Measurements from ENCODE around the gene C17orf50.

Gene C17orf50

DNA sequence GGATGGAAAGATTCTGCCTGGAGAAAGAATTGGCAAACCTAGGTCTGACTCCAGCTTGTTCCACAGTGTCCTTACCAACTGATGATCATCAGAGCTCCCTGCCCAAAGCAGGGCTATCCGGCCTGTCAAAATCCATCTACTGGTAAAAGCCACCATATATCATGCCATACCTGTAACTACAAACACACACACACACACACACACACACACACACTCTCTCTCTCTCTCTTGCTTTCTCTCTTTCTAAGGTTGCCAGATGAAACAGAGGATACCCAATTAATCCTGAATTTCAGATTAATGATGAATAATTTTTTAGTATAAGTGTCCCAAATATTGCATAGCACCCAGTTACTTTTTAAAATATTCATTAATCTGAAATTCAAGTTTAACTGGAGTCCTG, 36.3 kb downstream of the C17orf50 start:
- DNase-seq (ENCODE audit: low read depth), result no peak
- in situ Hi-C loops (cut with HindIII; ENCODE audit: low sequenced_read_pairs), result no loop called here
- no peak overlapping the region for H3K4me3 ChIP-seq (ENCODE audit: low read depth, low read length)
- TF ChIP-seq, protein P1, sequence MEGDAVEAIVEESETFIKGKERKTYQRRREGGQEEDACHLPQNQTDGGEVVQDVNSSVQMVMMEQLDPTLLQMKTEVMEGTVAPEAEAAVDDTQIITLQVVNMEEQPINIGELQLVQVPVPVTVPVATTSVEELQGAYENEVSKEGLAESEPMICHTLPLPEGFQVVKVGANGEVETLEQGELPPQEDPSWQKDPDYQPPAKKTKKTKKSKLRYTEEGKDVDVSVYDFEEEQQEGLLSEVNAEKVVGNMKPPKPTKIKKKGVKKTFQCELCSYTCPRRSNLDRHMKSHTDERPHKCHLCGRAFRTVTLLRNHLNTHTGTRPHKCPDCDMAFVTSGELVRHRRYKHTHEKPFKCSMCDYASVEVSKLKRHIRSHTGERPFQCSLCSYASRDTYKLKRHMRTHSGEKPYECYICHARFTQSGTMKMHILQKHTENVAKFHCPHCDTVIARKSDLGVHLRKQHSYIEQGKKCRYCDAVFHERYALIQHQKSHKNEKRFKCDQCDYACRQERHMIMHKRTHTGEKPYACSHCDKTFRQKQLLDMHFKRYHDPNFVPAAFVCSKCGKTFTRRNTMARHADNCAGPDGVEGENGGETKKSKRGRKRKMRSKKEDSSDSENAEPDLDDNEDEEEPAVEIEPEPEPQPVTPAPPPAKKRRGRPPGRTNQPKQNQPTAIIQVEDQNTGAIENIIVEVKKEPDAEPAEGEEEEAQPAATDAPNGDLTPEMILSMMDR (IDR thresholded peaks at IDR 0.05; ENCODE audit: low read depth, low read length, missing control alignments), result no peak

DNA sequence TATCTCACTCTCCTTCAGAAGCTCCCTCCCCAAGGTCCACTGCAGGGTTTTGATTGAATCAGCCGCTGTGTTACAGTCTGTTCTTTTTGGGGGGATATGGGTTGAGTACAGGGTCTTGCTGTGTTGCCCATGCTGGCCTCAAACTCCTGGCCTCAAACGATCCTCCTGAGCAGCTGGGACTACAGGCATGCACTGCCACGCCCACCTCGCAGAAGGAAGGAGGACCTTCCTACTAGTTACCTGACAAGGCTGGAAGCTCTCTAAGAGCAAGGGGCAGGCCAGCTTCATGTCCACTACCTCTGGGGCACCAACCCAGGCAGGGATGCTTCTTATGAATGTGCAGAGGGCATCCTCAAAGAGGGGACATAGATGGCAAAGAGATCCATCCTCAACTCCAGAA, 36.7 kb downstream of the C17orf50 start:
- TF ChIP-seq, protein P1 (IDR thresholded peaks at IDR 0.05; ENCODE audit: low read depth, low read length, missing control alignments), result no peak
- DNase-seq (ENCODE audit: low read depth), result no peak
- in situ Hi-C loops (cut with HindIII; ENCODE audit: low sequenced_read_pairs), result no loop called here
- H3K4me3 ChIP-seq (ENCODE audit: low read depth, low read length), result no peak overlapping the region

DNA sequence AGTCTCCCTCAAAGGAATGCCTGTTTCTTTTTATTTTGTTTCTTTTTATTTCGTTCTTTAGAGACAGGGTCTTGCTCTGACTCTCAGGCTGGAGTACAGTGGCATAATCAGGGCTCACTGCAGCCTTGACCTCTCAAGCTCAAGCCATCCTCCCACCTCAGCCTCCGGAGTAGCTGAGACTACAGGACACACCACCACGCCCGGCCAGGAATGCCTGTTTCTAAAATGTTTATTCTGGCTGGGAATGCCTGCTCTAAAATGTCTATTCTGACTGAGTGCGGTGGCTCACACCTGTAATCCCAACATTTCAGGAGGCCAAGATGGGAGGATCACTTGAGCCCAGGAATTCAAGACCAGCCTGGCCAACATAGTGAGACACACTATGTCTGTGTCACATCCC, 37.2 kb downstream of the C17orf50 start:
- no peak overlapping the region for H3K4me3 ChIP-seq (ENCODE audit: low read depth, low read length)
- no peak for DNase-seq (ENCODE audit: low read depth)
- TF ChIP-seq, protein P1 (IDR thresholded peaks at IDR 0.05; ENCODE audit: low read depth, low read length, missing control alignments), result no peak
- in situ Hi-C loops (cut with HindIII; ENCODE audit: low sequenced_read_pairs), result no loop called here

GRCh38 chr17:35799942-35800341, 39.3 kb downstream of the C17orf50 start:
- in situ Hi-C loops (cut with HindIII; ENCODE audit: low sequenced_read_pairs), result no loop called here
- TF ChIP-seq, protein P1 (IDR thresholded peaks at IDR 0.05; ENCODE audit: low read depth, low read length, missing control alignments), result no peak
- no peak overlapping the region for H3K4me3 ChIP-seq (ENCODE audit: low read depth, low read length)
- DNase-seq (ENCODE audit: low read depth), result no peak

DNA sequence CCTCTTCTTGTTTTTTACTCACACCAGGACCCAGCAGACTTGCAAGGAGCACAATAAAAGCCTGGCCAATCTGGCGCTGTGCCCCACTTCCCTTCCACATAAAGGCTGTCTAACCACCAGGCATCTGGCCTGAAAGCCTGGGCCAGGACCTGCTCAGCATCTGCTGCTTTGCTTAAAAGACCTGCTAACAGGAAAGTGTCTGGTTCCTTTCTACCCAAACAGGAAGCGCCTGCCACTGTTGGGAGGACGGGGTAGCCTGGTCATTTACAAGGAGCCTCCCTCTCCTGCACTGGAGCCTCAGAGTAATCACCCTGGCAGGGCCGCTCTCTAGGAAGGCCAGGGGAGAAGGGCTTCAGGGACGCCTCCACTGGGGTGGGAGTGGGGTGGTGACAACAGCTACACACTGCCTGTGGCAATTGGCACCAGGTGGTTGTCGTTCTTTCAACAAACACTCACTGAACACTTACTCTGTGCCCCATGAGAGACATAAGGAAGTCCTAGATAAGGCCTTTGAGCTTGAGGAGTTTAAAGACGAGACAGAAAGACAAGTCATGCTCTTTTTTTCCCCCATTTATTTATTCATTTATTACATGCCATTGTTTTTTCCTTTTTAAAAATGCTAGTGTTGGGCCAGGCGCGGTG, 41.0 kb downstream of the C17orf50 start:
- no peak overlapping the region for H3K4me3 ChIP-seq (ENCODE audit: low read depth, low read length)
- in situ Hi-C loops (cut with HindIII; ENCODE audit: low sequenced_read_pairs), result no loop called here

DNA sequence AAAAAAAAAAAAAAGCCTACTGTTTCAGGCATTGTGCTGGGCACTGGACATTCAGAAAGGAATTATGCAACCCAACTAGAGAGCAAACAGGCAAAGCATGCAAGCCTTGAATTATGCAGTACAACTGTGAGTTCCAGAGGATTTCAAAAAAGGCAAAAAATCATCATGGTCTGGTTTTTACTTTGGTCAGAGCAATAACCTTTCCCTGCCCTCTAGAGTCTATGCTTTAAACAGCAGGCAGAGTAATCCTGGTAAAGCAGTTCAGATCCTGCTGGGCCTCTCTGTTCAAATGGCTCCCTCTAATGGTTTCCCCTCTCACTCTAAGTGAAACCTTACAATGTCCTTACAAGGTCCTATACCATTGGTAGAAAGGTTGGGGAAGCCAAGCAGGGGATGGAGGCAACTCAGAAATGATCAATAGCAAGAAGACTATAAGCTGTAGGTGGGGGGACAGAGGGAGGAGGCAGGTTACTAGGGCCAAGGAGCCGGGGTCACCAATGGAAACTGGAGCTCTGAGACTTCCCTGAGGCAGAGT, 44.0 kb downstream of the C17orf50 start:
- in situ Hi-C loops (cut with HindIII; ENCODE audit: low sequenced_read_pairs), result no loop called here
- peak; percentile 87 for DNase-seq (ENCODE audit: low read depth)
- no peak overlapping the region for H3K4me3 ChIP-seq (ENCODE audit: low read depth, low read length)
- TF ChIP-seq, protein P1 (IDR thresholded peaks at IDR 0.05; ENCODE audit: low read depth, low read length, missing control alignments), result peak; percentile 98

More for the DNA sequence above, 41.0 kb downstream of the C17orf50 start:
- DNase-seq (ENCODE audit: low read depth), result peak; percentile 91
- TF ChIP-seq, protein P1 (IDR thresholded peaks at IDR 0.05; ENCODE audit: low read depth, low read length, missing control alignments), result no peak
